ENCODE data around the gene TMEM186. TPM values are rescaled to one million over a fixed set of nuclear protein-coding genes. Genes with fewer than 3 reads are reported as not detected.

TMEM186 gene
- polyA plus RNA-seq, 3 donors = 3.8 to 4.5 (median 4.4) TPM

GRCh38 chr16:8774208-8774607 is 23.2 kb downstream of the TMEM186 start:
- peaks cover 0 to 3% (median 0%) of the 10 kb centered on the region in 3 donors for H3K27me3 Mint-ChIP-seq (ENCODE audit: low read depth in 3 of 3)

GRCh38 chr16:8773537-8773936 is 23.9 kb downstream of the TMEM186 start:
- Mint-ChIP-seq H3K36me3 (peaks cover 61 to 90% of the 10 kb centered on the region in 2 donors), H3K9me3 (peaks cover 0 to 5% (median 2%) of the 10 kb centered on the region in 7 donors), H3K27ac (peak overlapping the region in 1 of 7 donors; percentile 27), H3K4me3 (no peak overlapping the region), H3K4me1 (no peaks in the 10 kb centered on the region), H3K27me3 (ENCODE audit: low read depth in 3 of 3) (no peaks in the 10 kb centered on the region)
- Histone ChIP-seq H3K27ac (ENCODE audit: low read depth in 1 of 2, low read length in 2 of 2) (no peak overlapping the region), H3K27me3 (ENCODE audit: control insufficient read depth in 2 of 2, insufficient read depth in 2 of 2, low read length in 2 of 2) (no peaks in the 10 kb centered on the region), H3K4me2 (replicated peaks; ENCODE audit: extremely low read depth, low read length, poor library complexity, severe bottlenecking) (no peak overlapping the region), H4K20me1 (ENCODE audit: insufficient read depth, low read length) (no peaks in the 10 kb centered on the region), H2AFZ (ENCODE audit: insufficient read depth, low read depth, low read length, poor library complexity, severe bottlenecking) (no peak overlapping the region), H3K36me3 (replicated peaks in 1 of 2; ENCODE audit: control insufficient read depth in 1 of 2, insufficient read depth in 2 of 2, low read length in 2 of 2) (peaks cover 50 to 91% of the 10 kb centered on the region in 2 donors), H3K9ac (ENCODE audit: insufficient read depth, low read length, poor library complexity, severe bottlenecking) (no peak overlapping the region), H3K4me1 (ENCODE audit: control insufficient read depth in 1 of 2, insufficient read depth in 2 of 2, low read length in 2 of 2) (no peaks in the 10 kb centered on the region), H3K79me2 (ENCODE audit: insufficient read depth, low read length) (no peaks in the 10 kb centered on the region), H3K4me3 (replicated peaks in 1 of 3; ENCODE audit: low read depth in 2 of 3, low read length in 3 of 3) (no peak overlapping the region), H3K9me3 (replicated peaks in 1 of 2; ENCODE audit: control insufficient read depth in 1 of 2, insufficient read depth in 1 of 2, low read length in 2 of 2) (no peaks in the 10 kb centered on the region)
- TF ChIP-seq CTCF (IDR thresholded peaks at IDR 0.05) = no peak
- DNase-seq = no peak
- intact Hi-C loops (cut with micrococcal nuclease) = no loop called here
- WGBS (ENCODE audit: insufficient coverage) = no CpG with 5 or more reads among the region's 3 CpGs

More at GRCh38 chr16:8774208-8774607, 23.2 kb downstream of the TMEM186 start:
- Histone ChIP-seq H3K9ac (ENCODE audit: insufficient read depth, low read length, poor library complexity, severe bottlenecking) (no peak overlapping the region), H3K4me2 (replicated peaks; ENCODE audit: extremely low read depth, low read length, poor library complexity, severe bottlenecking) (no peak overlapping the region), H3K4me1 (ENCODE audit: control insufficient read depth in 1 of 2, insufficient read depth in 2 of 2, low read length in 2 of 2) (no peaks in the 10 kb centered on the region), H3K4me3 (replicated peaks in 1 of 3; ENCODE audit: low read depth in 2 of 3, low read length in 3 of 3) (no peak overlapping the region), H3K27me3 (ENCODE audit: control insufficient read depth in 2 of 2, insufficient read depth in 2 of 2, low read length in 2 of 2) (no peaks in the 10 kb centered on the region), H3K9me3 (replicated peaks in 1 of 2; ENCODE audit: control insufficient read depth in 1 of 2, insufficient read depth in 1 of 2, low read length in 2 of 2) (no peaks in the 10 kb centered on the region), H3K79me2 (ENCODE audit: insufficient read depth, low read length) (no peaks in the 10 kb centered on the region), H4K20me1 (ENCODE audit: insufficient read depth, low read length) (no peaks in the 10 kb centered on the region), H3K27ac (ENCODE audit: low read depth in 1 of 2, low read length in 2 of 2) (no peak overlapping the region), H2AFZ (ENCODE audit: insufficient read depth, low read depth, low read length, poor library complexity, severe bottlenecking) (no peak overlapping the region), H3K36me3 (replicated peaks in 1 of 2; ENCODE audit: control insufficient read depth in 1 of 2, insufficient read depth in 2 of 2, low read length in 2 of 2) (peaks cover 44 to 91% of the 10 kb centered on the region in 2 donors)
- Mint-ChIP-seq H3K4me1 (no peaks in the 10 kb centered on the region), H3K36me3 (peaks cover 60 to 86% of the 10 kb centered on the region in 2 donors), H3K4me3 (no peak overlapping the region), H3K9me3 (peaks cover 0 to 5% (median 2%) of the 10 kb centered on the region in 7 donors), H3K27ac (no peak overlapping the region)
- intact Hi-C loops (cut with micrococcal nuclease) = no loop called here
- TF ChIP-seq CTCF (IDR thresholded peaks at IDR 0.05) = no peak
- DNase-seq = no peak
- WGBS (ENCODE audit: insufficient coverage) = 100% methylated on average over 9 of the region's 11 CpGs
